NCI-H1694 treated with DMSO at 0.1 percent for 48 hours (cell line): ENCODE results near the gene CMIP.

Source experiments
- DNase-seq: peaks from one replicate; lab custom pipeline; 2025; lab: John Stamatoyannopoulos, UW

Gene CMIP

GRCh38 chr16:81659249-81659648 is 214.6 kb downstream of the CMIP start:
- DNase-seq, result no peak

- no peak for DNase-seq
Measured at GRCh38 chr16:81661082-81661481, 216.5 kb downstream of the CMIP start.

GRCh38 chr16:81664153-81664552 is 219.5 kb downstream of the CMIP start:
- no peak for DNase-seq

GRCh38 chr16:81665588-81665987 is 221.0 kb downstream of the CMIP start:
- no peak for DNase-seq

- DNase-seq, result no peak
Measured at GRCh38 chr16:81666113-81666512, 221.5 kb downstream of the CMIP start.

GRCh38 chr16:81668243-81669097 is 223.9 kb downstream of the CMIP start:
- no peak for DNase-seq

- no peak for DNase-seq
Measured at GRCh38 chr16:81669473-81670350, 225.1 kb downstream of the CMIP start.

GRCh38 chr16:81671738-81672597 is 227.4 kb downstream of the CMIP start:
- no peak for DNase-seq

GRCh38 chr16:81673432-81673831 is 228.8 kb downstream of the CMIP start:
- no peak for DNase-seq

GRCh38 chr16:81675662-81676061 is 231.1 kb downstream of the CMIP start:
- no peak for DNase-seq

GRCh38 chr16:81676066-81676882 is 231.7 kb downstream of the CMIP start:
- no peak for DNase-seq

GRCh38 chr16:81676883-81677737 is 232.5 kb downstream of the CMIP start:
- no peak for DNase-seq

GRCh38 chr16:81678326-81679095 is 233.9 kb downstream of the CMIP start:
- no peak for DNase-seq

- DNase-seq, result no peak
Measured at GRCh38 chr16:81679721-81680430, 235.3 kb downstream of the CMIP start.

GRCh38 chr16:81680444-81681275 is 236.1 kb downstream of the CMIP start:
- DNase-seq, result no peak

- no peak for DNase-seq
Measured at GRCh38 chr16:81681311-81681710, 236.7 kb downstream of the CMIP start.

- DNase-seq, result no peak
Measured at GRCh38 chr16:81684242-81684837, 239.7 kb downstream of the CMIP start.
